SH-SY5Y (cell line): ENCODE results near the gene ASS1.
A peak's percentile ranks its signal among the peaks of the same experiment; 100 is the strongest.

Experiments used
- GATA2 ChIP-seq: IDR thresholded peaks from 2 replicates; pipeline ENCODE4 v1.6.1; 2011; ENCODE audit warnings: mild to moderate bottlenecking, low read depth, low read length
- GATA3 ChIP-seq: IDR thresholded peaks from 2 replicates; pipeline ENCODE4 v1.6.1; 2011; ENCODE audit warnings: low read depth, mild to moderate bottlenecking, low read length, moderate library complexity

Gene ASS1

GRCh38 chr9:130410443-130410842 lies 34.3 kb upstream of the ASS1 start:
- TF ChIP-seq GATA2 (no peak), GATA3 (no peak)

GRCh38 chr9:130411566-130411915 lies 33.2 kb upstream of the ASS1 start:
- TF ChIP-seq GATA3 (no peak), GATA2 (no peak)

- TF ChIP-seq GATA3 = no peak
- TF ChIP-seq GATA2 = no peak
Measured at GRCh38 chr9:130414081-130414731, 30.6 kb upstream of the ASS1 start.

DNA sequence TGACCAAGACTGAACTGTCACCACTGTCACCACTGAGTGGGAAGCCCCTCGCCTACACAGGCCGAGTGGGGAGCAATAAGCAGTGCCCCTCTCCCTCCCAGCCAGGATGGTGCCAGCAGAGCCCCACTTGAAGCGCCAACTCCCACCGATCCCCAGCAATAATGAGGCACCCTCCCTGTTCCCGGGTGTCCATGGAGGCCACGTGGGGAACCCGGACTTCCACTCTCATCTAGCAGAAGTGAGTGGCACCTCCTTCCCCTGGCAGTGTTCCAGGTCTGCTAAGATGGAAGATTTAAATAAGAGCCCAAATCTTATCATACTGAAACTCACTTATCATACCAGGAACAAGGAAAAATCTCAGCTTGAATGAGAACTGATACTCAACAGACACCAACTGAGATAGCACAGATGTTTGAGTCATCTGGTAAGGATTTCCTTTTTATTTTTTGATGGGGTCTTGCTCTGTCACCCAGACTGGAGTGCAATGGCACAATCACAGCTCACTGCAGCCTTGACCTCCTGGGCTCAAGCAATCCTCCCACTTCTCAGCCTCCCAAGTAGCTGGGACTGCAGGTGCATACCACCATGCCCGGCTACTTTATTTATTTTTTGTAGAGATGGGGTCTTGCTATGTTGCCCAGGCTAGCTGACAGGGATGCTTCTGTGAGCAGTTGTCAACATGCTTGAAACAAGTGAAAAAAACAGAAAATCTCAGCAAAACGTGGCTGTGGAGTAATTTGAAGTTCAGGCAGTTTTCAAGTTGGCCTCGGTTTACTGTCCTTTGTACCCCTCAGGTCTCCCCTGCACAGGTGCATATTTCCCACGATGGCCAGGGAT lies 29.6 kb upstream of the ASS1 start:
- TF ChIP-seq GATA3 (no peak), GATA2 (peak; percentile 55; the same call in 1 of the 2 replicates)

GRCh38 chr9:130417602-130418001 lies 27.2 kb upstream of the ASS1 start:
- TF ChIP-seq GATA3 (no peak), GATA2 (no peak)

- TF ChIP-seq GATA3 (no peak), GATA2 (no peak)
Measured at GRCh38 chr9:130418776-130419175, 26.0 kb upstream of the ASS1 start.

DNA sequence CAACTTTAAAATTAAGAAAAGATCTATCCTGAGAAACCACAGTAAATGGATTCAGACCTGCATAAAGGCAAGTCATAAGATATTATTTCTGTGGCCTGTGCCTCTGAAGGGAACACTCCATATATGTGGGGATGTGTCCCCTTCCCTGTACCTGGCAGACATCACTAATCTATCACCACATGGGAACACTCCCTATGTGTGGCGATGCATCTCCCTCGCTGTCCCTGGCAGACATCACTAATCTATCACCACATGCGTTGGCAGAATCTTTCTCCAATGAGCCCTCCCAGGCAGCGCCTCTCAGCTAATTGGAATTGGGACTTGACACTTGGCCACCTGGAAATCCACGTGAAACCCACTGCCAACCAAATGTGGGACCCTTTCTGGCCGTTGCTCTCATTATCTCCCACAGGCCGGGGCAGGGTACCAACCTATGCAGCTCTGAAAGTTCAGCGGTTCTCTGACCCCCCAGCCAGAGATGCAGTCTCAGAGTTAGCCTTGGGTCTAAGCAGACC lies 25.2 kb upstream of the ASS1 start:
- no peak for TF ChIP-seq GATA3
- no peak for TF ChIP-seq GATA2

- TF ChIP-seq GATA2 = no peak
- no peak for TF ChIP-seq GATA3
Measured at GRCh38 chr9:130421154-130421801, 23.5 kb upstream of the ASS1 start.

DNA sequence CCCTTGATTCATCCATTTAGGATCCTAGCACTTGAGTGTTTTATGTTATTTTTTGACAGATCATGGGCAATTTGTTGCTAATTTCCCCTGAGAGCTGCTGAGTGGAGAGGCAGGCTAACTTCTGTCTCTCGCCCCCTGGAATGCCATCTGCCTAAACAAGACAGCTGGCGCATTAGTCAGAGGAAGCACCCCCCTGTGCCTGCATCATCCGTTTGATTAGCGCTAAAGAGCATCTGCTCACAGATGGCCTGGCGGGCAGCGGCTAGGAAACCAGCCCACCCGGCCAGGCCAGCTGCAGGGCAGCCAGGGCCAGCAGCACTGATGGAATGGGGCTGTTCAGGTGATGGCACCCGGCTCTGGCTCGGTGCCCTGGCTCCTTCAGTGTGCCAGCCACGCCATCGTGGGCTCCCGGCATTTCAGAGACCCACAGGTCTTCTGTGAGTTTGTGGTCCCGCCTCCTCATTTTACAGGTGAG lies 22.9 kb upstream of the ASS1 start:
- no peak for TF ChIP-seq GATA3
- TF ChIP-seq GATA2 = peak; percentile 55

GRCh38 chr9:130422546-130422945 lies 22.2 kb upstream of the ASS1 start:
- TF ChIP-seq GATA2 = no peak
- TF ChIP-seq GATA3 = no peak

DNA sequence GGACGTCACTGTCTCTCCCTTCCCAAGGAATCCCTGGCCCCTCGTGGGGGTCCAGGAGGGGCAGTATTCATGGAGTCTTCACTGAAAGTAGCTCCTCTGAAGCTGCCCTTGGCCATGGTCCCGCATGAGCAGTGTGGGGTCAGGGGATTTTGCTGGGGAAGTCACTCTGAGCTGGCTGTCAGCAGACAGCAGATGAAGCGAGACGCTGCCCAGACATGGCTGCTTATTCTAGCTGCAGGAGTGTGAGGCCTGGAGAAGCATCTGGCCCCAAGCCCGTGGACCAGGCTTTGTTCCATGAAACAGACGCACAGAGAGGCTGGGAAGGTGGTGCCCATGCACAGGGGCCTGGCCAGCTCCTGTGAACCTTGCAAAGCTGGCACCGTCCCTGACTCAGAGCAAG lies 21.5 kb upstream of the ASS1 start:
- TF ChIP-seq GATA2 = no peak
- no peak for TF ChIP-seq GATA3

DNA sequence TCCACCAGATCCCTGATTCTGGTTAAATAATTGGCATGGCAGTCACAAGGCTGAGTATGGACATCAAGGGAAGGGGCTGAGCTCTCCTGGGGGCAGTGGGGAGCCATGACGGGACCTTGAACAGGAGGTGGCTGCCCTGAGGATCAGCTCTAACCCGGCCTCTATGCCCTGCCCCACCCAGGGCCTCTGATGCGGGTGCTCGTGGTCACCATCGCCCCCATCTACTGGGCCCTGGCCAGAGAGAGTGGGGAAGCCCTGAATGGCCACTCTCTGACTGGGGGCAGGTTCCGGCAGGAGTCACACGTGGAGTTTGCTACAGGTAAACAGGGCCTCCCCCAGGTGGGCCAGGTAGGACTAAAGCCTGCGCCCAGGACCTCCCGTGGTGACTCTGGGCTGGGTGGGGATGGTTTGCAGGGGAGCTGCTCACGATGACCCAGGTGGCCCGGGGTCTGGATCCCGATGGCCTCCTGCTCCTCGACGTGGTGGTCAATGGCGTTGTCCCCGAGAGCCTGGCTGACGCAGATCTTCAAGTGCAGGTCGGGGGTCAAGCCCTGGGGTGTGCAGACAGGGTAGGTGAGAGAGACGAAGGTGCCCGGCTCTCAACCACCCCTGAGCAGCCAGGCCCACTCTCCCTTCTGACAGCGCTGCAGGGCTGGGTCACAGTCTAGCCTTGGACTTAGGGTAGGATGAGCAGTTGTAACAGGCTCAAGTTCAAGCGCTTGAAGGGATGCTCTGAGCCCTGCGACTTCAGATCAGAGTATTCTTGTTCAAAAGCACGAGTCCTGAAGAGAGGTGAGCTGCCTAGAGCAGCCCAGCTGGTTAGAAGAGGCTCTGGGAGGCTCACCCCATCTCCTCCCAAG lies 19.9 kb upstream of the ASS1 start:
- TF ChIP-seq GATA2 (no peak), GATA3 (no peak)

DNA sequence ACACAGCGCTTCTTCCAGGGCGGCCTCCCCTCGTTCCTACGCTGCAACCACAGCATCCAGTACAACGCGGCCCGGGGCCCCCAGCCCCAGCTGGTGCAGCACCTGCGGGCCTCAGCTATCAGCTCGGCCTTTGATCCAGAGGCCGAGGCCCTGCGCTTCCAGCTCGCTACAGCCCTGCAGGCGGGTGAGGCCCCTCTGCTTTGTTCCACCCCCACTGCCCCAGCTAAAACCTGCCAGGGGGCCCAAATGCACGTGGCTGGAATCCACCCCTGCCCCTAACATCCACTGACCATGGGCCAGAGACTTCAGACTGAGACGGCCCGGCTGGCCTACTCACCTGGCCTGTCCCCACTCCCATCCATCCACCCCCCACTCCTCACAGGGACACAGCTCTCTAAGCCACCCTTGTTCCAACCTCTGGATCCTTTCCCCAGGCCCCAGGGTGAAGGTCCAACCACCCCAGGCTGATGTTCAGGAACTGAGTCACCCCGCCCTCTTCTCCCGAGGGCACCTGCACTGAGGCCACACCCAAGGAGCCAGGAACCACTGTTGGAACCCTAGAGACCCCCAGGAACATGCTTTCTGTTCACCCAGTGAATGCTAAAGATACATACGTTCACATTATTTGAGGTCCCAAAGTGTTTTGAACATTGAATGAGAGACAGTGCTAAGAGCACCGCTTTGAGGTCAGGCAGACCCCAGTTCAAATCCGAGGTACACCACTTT lies 18.9 kb upstream of the ASS1 start:
- TF ChIP-seq GATA2 = no peak
- TF ChIP-seq GATA3 = no peak

DNA sequence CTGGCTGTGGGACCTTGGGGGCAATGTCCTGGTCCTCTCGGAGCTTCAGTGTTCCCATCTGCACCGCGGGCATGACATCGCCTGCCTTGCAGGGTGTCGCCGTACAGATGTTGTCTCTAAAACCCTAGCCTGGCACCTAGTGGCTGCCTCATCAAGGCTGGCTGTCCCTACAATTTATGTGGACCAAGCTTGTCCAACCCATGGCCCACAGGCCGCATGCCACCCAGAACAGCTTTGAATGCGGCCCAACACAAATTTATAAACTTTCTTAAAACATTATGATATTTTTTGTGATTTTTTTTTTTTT lies 18.3 kb upstream of the ASS1 start:
- TF ChIP-seq GATA3 (no peak), GATA2 (no peak)
